NCI-H2196 (cell line): ENCODE results near the gene RBM10.

Source experiments
- DNase-seq: peaks from one replicate; lab custom pipeline; 2025; ENCODE audit not compliant: unreplicated experiment; lab: John Stamatoyannopoulos, UW

Gene RBM10

GRCh38 chrX:47218280-47218919, 73.4 kb downstream of the RBM10 start, which contains the start of gene CDK16:
Gene CDK16, plus strand, starts transcription at chrX:47218681. Its CDS starts 4,877 bp downstream, at chrX:47223558.
- DNase-seq = peak; percentile 67

GRCh38 chrX:47218920-47219815, 74.1 kb downstream of the RBM10 start:
- DNase-seq = no peak

- no peak for DNase-seq
These were observed 76.7 kb downstream of the RBM10 start for GRCh38 chrX:47221756-47222155.

GRCh38 chrX:47222751-47223350, 77.8 kb downstream of the RBM10 start:
- no peak for DNase-seq

- no peak for DNase-seq
These were observed 78.6 kb downstream of the RBM10 start for GRCh38 chrX:47223476-47224250.

GRCh38 chrX:47224266-47224895, 79.4 kb downstream of the RBM10 start:
- no peak for DNase-seq

GRCh38 chrX:47224896-47225290, 79.9 kb downstream of the RBM10 start:
- no peak for DNase-seq

GRCh38 chrX:47226071-47226470, 81.0 kb downstream of the RBM10 start:
- DNase-seq = no peak

- no peak for DNase-seq
These were observed 81.7 kb downstream of the RBM10 start for GRCh38 chrX:47226531-47227333.

GRCh38 chrX:47227334-47227583, 82.2 kb downstream of the RBM10 start:
- no peak for DNase-seq

GRCh38 chrX:47228550-47229270, 83.7 kb downstream of the RBM10 start:
- DNase-seq = no peak

- DNase-seq = no peak
These were observed 84.4 kb downstream of the RBM10 start for GRCh38 chrX:47229427-47229826.

- no peak for DNase-seq
These were observed 85.3 kb downstream of the RBM10 start for GRCh38 chrX:47230136-47230868.

- no peak for DNase-seq
These were observed 86.1 kb downstream of the RBM10 start for GRCh38 chrX:47231167-47231566.

GRCh38 chrX:47232197-47232802, 87.3 kb downstream of the RBM10 start:
- DNase-seq = no peak

- peak; percentile 41 for DNase-seq
These were observed 87.8 kb downstream of the RBM10 start, which contains the start of gene USP11 for GRCh38 chrX:47232803-47233332. Gene USP11, plus strand, starts transcription at chrX:47233009. Its CDS starts 35 bp downstream, at chrX:47233044.

- peak; percentile 90 for DNase-seq
These were observed 88.5 kb downstream of the RBM10 start for GRCh38 chrX:47233333-47234113.
